ENCODE data around the gene NATD1. TPM values are rescaled to one million over a fixed set of nuclear protein-coding genes. Genes with fewer than 3 reads are reported as not detected.

The NATD1 gene
- total and polyA plus RNA-seq, 10 of the 15 experiments (the other 5 are each of a cell fraction or from before 2014, with no cell fraction given) = 0.02 to 0.33 (median 0.15) TPM

DNA sequence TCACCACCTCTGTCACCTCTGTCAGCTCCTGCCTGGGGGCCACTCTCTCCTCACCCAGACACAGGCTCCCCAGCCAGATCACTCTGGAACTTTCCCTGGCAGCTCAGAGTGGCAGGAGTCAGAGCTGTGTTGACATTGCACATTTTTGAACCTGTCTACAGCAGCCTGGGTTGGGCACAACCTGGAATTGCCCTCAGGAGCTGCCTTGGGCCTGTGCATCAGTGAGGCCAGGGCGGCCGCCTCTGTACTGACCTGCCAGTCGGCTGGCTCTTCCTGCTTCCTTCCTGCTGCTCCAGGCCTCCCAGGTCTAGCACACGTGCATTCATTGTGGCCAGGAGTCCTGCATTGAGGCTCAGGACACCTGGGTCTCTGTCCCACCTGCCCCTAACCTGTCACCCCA lies 25.1 kb downstream of the NATD1 start:
- Histone ChIP-seq H3K27ac (ENCODE audit: control insufficient read depth, insufficient read depth) (no peak overlapping the region), H3K9ac (ENCODE audit: control insufficient read depth, insufficient read depth, low read length) (no peak overlapping the region), H4K20me1 (ENCODE audit: control insufficient read depth, insufficient read depth) (no peaks in the 10 kb centered on the region), H3K27me3 (replicated peaks in 1 of 2; ENCODE audit: control insufficient read depth in 2 of 2, insufficient read depth in 2 of 2, low read length in 1 of 2) (no peaks in the 10 kb centered on the region), H2AFZ (ENCODE audit: control insufficient read depth, low read depth, low read length) (no peak overlapping the region), H3K9me3 (replicated peaks; ENCODE audit: control insufficient read depth, insufficient read depth, low read length) (no peaks in the 10 kb centered on the region), H3K4me2 (ENCODE audit: control insufficient read depth, insufficient read depth) (no peak overlapping the region), H3K79me2 (ENCODE audit: control insufficient read depth, insufficient read depth, low read length) (no peaks in the 10 kb centered on the region), H3K4me3 (no peak overlapping the region), H3K36me3 (ENCODE audit: control insufficient read depth in 2 of 2, insufficient read depth in 2 of 2, low read length in 1 of 2) (no peaks in the 10 kb centered on the region), H3K4me1 (ENCODE audit: control insufficient read depth, insufficient read depth, low read length) (no peaks in the 10 kb centered on the region)
- BruUV-seq (replicated peaks) = no TSS peak
- FAIRE-seq (no peak), ATAC-seq (no peak), DNase-seq (ENCODE audit: low read depth, low spot score) (no peak)
- SMC1A ChIA-PET (ENCODE audit: uncharacterized antibody, unreplicated experiment) = no interaction called here
- POLR2A ChIA-PET = interaction anchor here (0.5 kb wide), 1 partner anchor 96 kb away, joined by 4 read pairs; no protein-coding TSS in a partner anchor
- CTCF ChIA-PET = no interaction called here
- RAD21 ChIA-PET (ENCODE audit: unreplicated experiment) = no interaction called here
- intact Hi-C loops (cut with micrococcal nuclease; ENCODE audit: unreplicated experiment) = no loop called here
- WGBS (ENCODE audit: insufficient coverage, insufficient replicate concordance, low lambda C conversion rate, missing lambda C conversion rate) = 64% methylated on average over 4 of the region's 4 CpGs
- in situ Hi-C loops (cut with MboI) = no loop called here
- no peak for TF ChIP-seq NFYA (IDR thresholded peaks at IDR 0.05; ENCODE audit: borderline replicate concordance, low read depth, low read length)
- TF ChIP-seq SPI1 (IDR thresholded peaks at IDR 0.05; ENCODE audit: borderline replicate concordance, insufficient read depth, low read depth, low read length) = no peak
- TF ChIP-seq ASH2L (IDR thresholded peaks at IDR 0.05; ENCODE audit: borderline replicate concordance, low read depth) = no peak
- no peak for TF ChIP-seq POLR2AphosphoS5 (IDR thresholded peaks at IDR 0.05; ENCODE audit: low read length)
- TF ChIP-seq, protein P1, sequence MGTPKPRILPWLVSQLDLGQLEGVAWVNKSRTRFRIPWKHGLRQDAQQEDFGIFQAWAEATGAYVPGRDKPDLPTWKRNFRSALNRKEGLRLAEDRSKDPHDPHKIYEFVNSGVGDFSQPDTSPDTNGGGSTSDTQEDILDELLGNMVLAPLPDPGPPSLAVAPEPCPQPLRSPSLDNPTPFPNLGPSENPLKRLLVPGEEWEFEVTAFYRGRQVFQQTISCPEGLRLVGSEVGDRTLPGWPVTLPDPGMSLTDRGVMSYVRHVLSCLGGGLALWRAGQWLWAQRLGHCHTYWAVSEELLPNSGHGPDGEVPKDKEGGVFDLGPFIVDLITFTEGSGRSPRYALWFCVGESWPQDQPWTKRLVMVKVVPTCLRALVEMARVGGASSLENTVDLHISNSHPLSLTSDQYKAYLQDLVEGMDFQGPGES (IDR thresholded peaks at IDR 0.05) = no peak
- no peak for TF ChIP-seq WRNIP1 (IDR thresholded peaks at IDR 0.05; ENCODE audit: borderline replicate concordance, low read depth, low read length)
- TF ChIP-seq TBL1XR1 (IDR thresholded peaks at IDR 0.05; ENCODE audit: low read depth, low read length) = no peak
- TF ChIP-seq, protein P2, sequence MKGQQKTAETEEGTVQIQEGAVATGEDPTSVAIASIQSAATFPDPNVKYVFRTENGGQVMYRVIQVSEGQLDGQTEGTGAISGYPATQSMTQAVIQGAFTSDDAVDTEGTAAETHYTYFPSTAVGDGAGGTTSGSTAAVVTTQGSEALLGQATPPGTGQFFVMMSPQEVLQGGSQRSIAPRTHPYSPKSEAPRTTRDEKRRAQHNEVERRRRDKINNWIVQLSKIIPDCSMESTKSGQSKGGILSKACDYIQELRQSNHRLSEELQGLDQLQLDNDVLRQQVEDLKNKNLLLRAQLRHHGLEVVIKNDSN (IDR thresholded peaks at IDR 0.05; ENCODE audit: borderline replicate concordance, extremely low read length, insufficient read depth, low read depth, low read length) = no peak
- TF ChIP-seq SMC3 (IDR thresholded peaks at IDR 0.05; ENCODE audit: borderline replicate concordance, low read length) = no peak
- TF ChIP-seq BACH1 (IDR thresholded peaks at IDR 0.05; ENCODE audit: borderline replicate concordance) = no peak
- no peak for TF ChIP-seq RB1 (IDR thresholded peaks at IDR 0.05; ENCODE audit: borderline replicate concordance)
- TF ChIP-seq HDGF (IDR thresholded peaks at IDR 0.05) = no peak
- TF ChIP-seq YBX1 (IDR thresholded peaks at IDR 0.05) = no peak
- TF ChIP-seq ZBTB11 (CRISPR knock-in tag; IDR thresholded peaks at IDR 0.05) = no peak
- no peak for TF ChIP-seq ZZZ3 (IDR thresholded peaks at IDR 0.05; ENCODE audit: control insufficient read depth, insufficient read length, low read depth)
- TF ChIP-seq MEF2B (IDR thresholded peaks at IDR 0.05; ENCODE audit: partially characterized antibody, poor library complexity, severe bottlenecking) = no peak
- TF ChIP-seq, protein P3, sequence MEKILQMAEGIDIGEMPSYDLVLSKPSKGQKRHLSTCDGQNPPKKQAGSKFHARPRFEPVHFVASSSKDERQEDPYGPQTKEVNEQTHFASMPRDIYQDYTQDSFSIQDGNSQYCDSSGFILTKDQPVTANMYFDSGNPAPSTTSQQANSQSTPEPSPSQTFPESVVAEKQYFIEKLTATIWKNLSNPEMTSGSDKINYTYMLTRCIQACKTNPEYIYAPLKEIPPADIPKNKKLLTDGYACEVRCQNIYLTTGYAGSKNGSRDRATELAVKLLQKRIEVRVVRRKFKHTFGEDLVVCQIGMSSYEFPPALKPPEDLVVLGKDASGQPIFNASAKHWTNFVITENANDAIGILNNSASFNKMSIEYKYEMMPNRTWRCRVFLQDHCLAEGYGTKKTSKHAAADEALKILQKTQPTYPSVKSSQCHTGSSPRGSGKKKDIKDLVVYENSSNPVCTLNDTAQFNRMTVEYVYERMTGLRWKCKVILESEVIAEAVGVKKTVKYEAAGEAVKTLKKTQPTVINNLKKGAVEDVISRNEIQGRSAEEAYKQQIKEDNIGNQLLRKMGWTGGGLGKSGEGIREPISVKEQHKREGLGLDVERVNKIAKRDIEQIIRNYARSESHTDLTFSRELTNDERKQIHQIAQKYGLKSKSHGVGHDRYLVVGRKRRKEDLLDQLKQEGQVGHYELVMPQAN (conservative IDR thresholded peaks at IDR 0.05) = no peak
- TF ChIP-seq SIN3A (IDR thresholded peaks at IDR 0.05; ENCODE audit: low read depth, low read length) = no peak
- no peak for TF ChIP-seq GABPA (IDR thresholded peaks at IDR 0.05; ENCODE audit: low read depth)
